Thoracic aorta (tissue), 2 donors: ENCODE data around the gene OPA1. TPM values are rescaled to one million over a fixed set of nuclear protein-coding genes. Genes with fewer than 3 reads are reported as not detected.

Experiments
- ATAC-seq: fragments of 150-250 bp; one replicate; pipeline ENCODE4 v1.8.0; 2017; ENCODE audit warnings: low read depth; ENCODE audit not compliant: insufficient number of reproducible peaks, low FRiP score
- DNase-seq: peaks from one replicate; pipeline ENCODE4 v3.0.0-alpha.2; 2020; ENCODE audit warnings: low spot score
- H3K27ac ChIP-seq, 2 donors: fragments of 200-600 bp; sonication (generic); 1 replicate in 1 of 2; 2 replicates in 1 of 2; pipeline ENCODE4 v1.5.1; 2016; ENCODE audit warnings: mild to moderate bottlenecking in 2 of 2, moderate library complexity in 2 of 2
- H3K27me3 ChIP-seq: fragments of 200-600 bp; sonication (generic); replicated peaks from 2 replicates; pipeline ENCODE4 v1.6.0; 2016; ENCODE audit warnings: mild to moderate bottlenecking; ENCODE audit not compliant: insufficient read depth
- H3K36me3 ChIP-seq: fragments of 200-600 bp; sonication (generic); one replicate; pipeline ENCODE4 v1.5.1; 2016
- H3K4me1 ChIP-seq, 2 donors: fragments of 200-600 bp; sonication (generic); 1 replicate in 1 of 2; 2 replicates in 1 of 2; pipeline versions ENCODE4 v1.5.1 to v1.6.0; 2016; ENCODE audit warnings: low read depth in 2 of 2, mild to moderate bottlenecking in 1 of 2; ENCODE audit not compliant: control insufficient read depth in 1 of 2
- H3K4me3 ChIP-seq: fragments of 200-600 bp; sonication (generic); 2 replicates; pipeline ENCODE4 v1.5.1; 2016; ENCODE audit warnings: mild to moderate bottlenecking
- H3K9me3 ChIP-seq: fragments of 200-600 bp; sonication (generic); 2 replicates; pipeline ENCODE4 v1.5.1; 2016
- CTCF ChIP-seq: fragments of 200-600 bp; sonication (generic); IDR thresholded peaks from one replicate; pipeline ENCODE4 v1.5.1; 2019; ENCODE audit warnings: antibody characterized with exemption
- total RNA-seq, 2 donors: library from RNA; depleted of rRNA; stranded (reverse); fragments of >200 nt; gene quantifications; one replicate each; pipeline versions ENCODE4 v1.1.0 to v1.2.3, GENCODE V29; 2016

OPA1 gene
- total RNA-seq, 2 donors from 2014 or later, result 34.0 to 43.8 TPM

- no peaks in the 10 kb centered on the region for H3K4me1 ChIP-seq
- no peak for DNase-seq
- H3K36me3 ChIP-seq, result peaks cover 12% of the 10 kb centered on the region
- H3K9me3 ChIP-seq, result no peaks in the 10 kb centered on the region
- TF ChIP-seq CTCF, result no peak
- H3K4me3 ChIP-seq, result no peak overlapping the region
- H3K27me3 ChIP-seq, result no peaks in the 10 kb centered on the region
- ATAC-seq, result no peak
- no peak overlapping the region for H3K27ac ChIP-seq
Observed at GRCh38 chr3:193630005-193630404, 37.0 kb downstream of the OPA1 start.

- Histone ChIP-seq H3K4me1 (no peaks in the 10 kb centered on the region), H3K36me3 (peaks cover 19% of the 10 kb centered on the region)
Observed at GRCh38 chr3:193637831-193638230, 44.8 kb downstream of the OPA1 start.

GRCh38 chr3:193638833-193639232, 45.8 kb downstream of the OPA1 start:
- Histone ChIP-seq H3K4me3 (no peak overlapping the region), H3K36me3 (peaks cover 19% of the 10 kb centered on the region), H3K4me1 (no peaks in the 10 kb centered on the region), H3K9me3 (no peaks in the 10 kb centered on the region), H3K27me3 (no peaks in the 10 kb centered on the region), H3K27ac (no peak overlapping the region)
- ATAC-seq, result no peak
- no peak for TF ChIP-seq CTCF
- no peak for DNase-seq

More at GRCh38 chr3:193637831-193638230, 44.8 kb downstream of the OPA1 start:
- H3K9me3 ChIP-seq, result no peaks in the 10 kb centered on the region
- no peak overlapping the region for H3K27ac ChIP-seq
- no peak for ATAC-seq
- H3K4me3 ChIP-seq, result no peak overlapping the region
- no peaks in the 10 kb centered on the region for H3K27me3 ChIP-seq
- no peak for TF ChIP-seq CTCF
- DNase-seq, result no peak

GRCh38 chr3:193640165-193640715, 47.2 kb downstream of the OPA1 start:
- H3K4me1 ChIP-seq, result peaks cover 0 to under 1% of the 10 kb centered on the region in 2 donors
- H3K27ac ChIP-seq, result no peak overlapping the region
- DNase-seq (no peak), ATAC-seq (no peak)
- H3K36me3 ChIP-seq, result peaks cover 28% of the 10 kb centered on the region
- H3K4me3 ChIP-seq, result no peak overlapping the region
- H3K27me3 ChIP-seq, result no peaks in the 10 kb centered on the region
- no peaks in the 10 kb centered on the region for H3K9me3 ChIP-seq
- no peak for TF ChIP-seq CTCF

GRCh38 chr3:193640728-193641439, 47.9 kb downstream of the OPA1 start:
- peaks cover 0 to 5% of the 10 kb centered on the region in 2 donors for H3K4me1 ChIP-seq
- no peak for ATAC-seq
- H3K4me3 ChIP-seq, result no peak overlapping the region
- no peaks in the 10 kb centered on the region for H3K9me3 ChIP-seq
- peaks cover 28% of the 10 kb centered on the region for H3K36me3 ChIP-seq
- no peak for TF ChIP-seq CTCF
- no peak for DNase-seq
- no peak overlapping the region for H3K27ac ChIP-seq
- no peaks in the 10 kb centered on the region for H3K27me3 ChIP-seq
